GM06990 (cell line): ENCODE measurements around the gene CNTNAP2.

Experiments used
- DNase-seq: peaks from one replicate; pipeline ENCODE4 v3.0.0-alpha.2; 2011; ENCODE audit not compliant: insufficient read length; ENCODE audit errors: extremely low read depth
- H3K27me3 ChIP-seq: replicated peaks from 2 replicates; pipeline ENCODE4 v1.6.0; 2011; ENCODE audit warnings: low read length; ENCODE audit not compliant: control insufficient read depth, insufficient read depth
- H3K36me3 ChIP-seq: 2 replicates; pipeline ENCODE4 v1.5.1; 2011; ENCODE audit warnings: low read length; ENCODE audit not compliant: control insufficient read depth, insufficient read depth
- H3K4me3 ChIP-seq: replicated peaks from 2 replicates; pipeline ENCODE4 v1.5.1; 2011; ENCODE audit warnings: low read depth, mild to moderate bottlenecking, control low read depth, low read length
- CTCF ChIP-seq: IDR thresholded peaks from 2 replicates; pipeline ENCODE4 v1.5.1; 2011; ENCODE audit warnings: low read length, control low read depth, mild to moderate bottlenecking, inconsistent platforms; ENCODE audit not compliant: insufficient read depth, poor library complexity, severe bottlenecking

Gene CNTNAP2

GRCh38 chr7:146423446-146423845, 306.8 kb downstream of the CNTNAP2 start:
- no peak overlapping the region for H3K4me3 ChIP-seq
- no peaks in the 10 kb centered on the region for H3K27me3 ChIP-seq
- no peak for TF ChIP-seq CTCF
- DNase-seq = no peak
- no peaks in the 10 kb centered on the region for H3K36me3 ChIP-seq

- TF ChIP-seq CTCF = no peak
- DNase-seq = no peak
- no peaks in the 10 kb centered on the region for H3K27me3 ChIP-seq
Measured at GRCh38 chr7:146424084-146424483, 307.5 kb downstream of the CNTNAP2 start.

GRCh38 chr7:146433501-146433900, 316.9 kb downstream of the CNTNAP2 start:
- TF ChIP-seq CTCF = no peak
- Histone ChIP-seq H3K4me3 (no peak overlapping the region), H3K36me3 (no peaks in the 10 kb centered on the region), H3K27me3 (no peaks in the 10 kb centered on the region)
- no peak for DNase-seq

More at GRCh38 chr7:146424084-146424483, 307.5 kb downstream of the CNTNAP2 start:
- Histone ChIP-seq H3K36me3 (no peaks in the 10 kb centered on the region), H3K4me3 (no peak overlapping the region)

GRCh38 chr7:146443102-146443501, 326.5 kb downstream of the CNTNAP2 start:
- no peak for TF ChIP-seq CTCF
- DNase-seq = no peak
- H3K36me3 ChIP-seq = no peaks in the 10 kb centered on the region
- no peak overlapping the region for H3K4me3 ChIP-seq
- no peaks in the 10 kb centered on the region for H3K27me3 ChIP-seq

- no peak for TF ChIP-seq CTCF
- H3K27me3 ChIP-seq = no peaks in the 10 kb centered on the region
- no peak overlapping the region for H3K4me3 ChIP-seq
- DNase-seq = no peak
- H3K36me3 ChIP-seq = no peaks in the 10 kb centered on the region
Measured at GRCh38 chr7:146449625-146450024, 333.0 kb downstream of the CNTNAP2 start.

GRCh38 chr7:146455091-146455655, 338.6 kb downstream of the CNTNAP2 start:
- Histone ChIP-seq H3K36me3 (no peaks in the 10 kb centered on the region), H3K4me3 (no peak overlapping the region), H3K27me3 (no peaks in the 10 kb centered on the region)
- no peak for TF ChIP-seq CTCF
- DNase-seq = no peak
